DND-41 (cell line): ENCODE results near the gene PDE4D.

Experiments used
- EZH2 ChIP-seq: IDR thresholded peaks from 3 replicates; pipeline ENCODE4 v1.6.1; 2012; ENCODE audit warnings: borderline replicate concordance, low read depth, mild to moderate bottlenecking, moderate library complexity, low read length, inconsistent platforms; ENCODE audit not compliant: severe bottlenecking
- TF ChIP-seq, protein P1 (sequence below): IDR thresholded peaks from 2 replicates; pipeline ENCODE4 v1.5.1; 2012; ENCODE audit warnings: borderline replicate concordance, low read length, moderate library complexity, mild to moderate bottlenecking; ENCODE audit not compliant: poor library complexity, severe bottlenecking; ENCODE audit errors: extremely low read depth

- TF ChIP-seq, protein P1, sequence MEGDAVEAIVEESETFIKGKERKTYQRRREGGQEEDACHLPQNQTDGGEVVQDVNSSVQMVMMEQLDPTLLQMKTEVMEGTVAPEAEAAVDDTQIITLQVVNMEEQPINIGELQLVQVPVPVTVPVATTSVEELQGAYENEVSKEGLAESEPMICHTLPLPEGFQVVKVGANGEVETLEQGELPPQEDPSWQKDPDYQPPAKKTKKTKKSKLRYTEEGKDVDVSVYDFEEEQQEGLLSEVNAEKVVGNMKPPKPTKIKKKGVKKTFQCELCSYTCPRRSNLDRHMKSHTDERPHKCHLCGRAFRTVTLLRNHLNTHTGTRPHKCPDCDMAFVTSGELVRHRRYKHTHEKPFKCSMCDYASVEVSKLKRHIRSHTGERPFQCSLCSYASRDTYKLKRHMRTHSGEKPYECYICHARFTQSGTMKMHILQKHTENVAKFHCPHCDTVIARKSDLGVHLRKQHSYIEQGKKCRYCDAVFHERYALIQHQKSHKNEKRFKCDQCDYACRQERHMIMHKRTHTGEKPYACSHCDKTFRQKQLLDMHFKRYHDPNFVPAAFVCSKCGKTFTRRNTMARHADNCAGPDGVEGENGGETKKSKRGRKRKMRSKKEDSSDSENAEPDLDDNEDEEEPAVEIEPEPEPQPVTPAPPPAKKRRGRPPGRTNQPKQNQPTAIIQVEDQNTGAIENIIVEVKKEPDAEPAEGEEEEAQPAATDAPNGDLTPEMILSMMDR, result no peak
- TF ChIP-seq EZH2, result no peak
Measured at GRCh38 chr5:58972301-58972700, 921.2 kb downstream of the PDE4D start.
